Heart right ventricle (tissue), 16 donors: ENCODE data around the gene MAP7D3. TPM values are rescaled to one million over a fixed set of nuclear protein-coding genes. Genes with fewer than 3 reads are reported as not detected.

Experiments
- ATAC-seq, 8 donors: fragments of 200-7000 bp; cut with Tn5 transposase; one replicate each; pipeline ENCODE4 v1.9.1; 2020; ENCODE audit warnings: mild to moderate bottlenecking in 8 of 8, moderate library complexity in 8 of 8, moderate number of reproducible peaks in 1 of 8
- DNase-seq, 2 donors: peaks; one replicate each; pipeline ENCODE4 v3.0.0-alpha.2; 2020
- H3K27ac ChIP-seq, 10 donors: fragments of 200-600 bp; sonication (generic) in 2 of 10; one replicate each; pipeline versions ENCODE4 v1.5.0 to v1.8.0; 2020 to 2022; ENCODE audit warnings: mild to moderate bottlenecking in 3 of 10
- H3K27me3 ChIP-seq, 7 donors: fragments of 200-600 bp; one replicate each; pipeline ENCODE4 v1.8.0; 2021 to 2022; ENCODE audit warnings: mild to moderate bottlenecking in 2 of 7
- H3K36me3 ChIP-seq, 9 donors: fragments of 200-600 bp; sonication (generic) in 1 of 9; one replicate each; pipeline versions ENCODE4 v1.5.0 to v1.8.0; 2020 to 2022; ENCODE audit warnings: mild to moderate bottlenecking in 2 of 9
- H3K4me1 ChIP-seq, 9 donors: fragments of 200-600 bp; sonication (generic) in 1 of 9; one replicate each; pipeline versions ENCODE4 v1.5.0 to v1.8.0; 2020 to 2022; ENCODE audit warnings: mild to moderate bottlenecking in 4 of 9
- H3K4me3 ChIP-seq, 10 donors: fragments of 200-600 bp; sonication (generic) in 2 of 10; one replicate each; pipeline versions ENCODE4 v1.5.0 to v1.8.0; 2020 to 2022; ENCODE audit warnings: mild to moderate bottlenecking in 7 of 10, moderate library complexity in 2 of 10
- H3K9me3 ChIP-seq, 11 donors: fragments of 200-600 bp in 10 of 11; sonication (generic) in 2 of 11; one replicate each; pipeline versions ENCODE4 v1.5.0 to v1.8.0; 2013 to 2022; ENCODE audit warnings: mild to moderate bottlenecking in 2 of 11, control low read depth in 1 of 11, moderate library complexity in 1 of 11
- WGBS, 2 donors: extraction: QIAGEN DNeasy Blood & Tissue Kit; methylation state at CpG; one replicate each; pipeline ENCODE4 v1.1.7; 2013; ENCODE audit warnings: inconsistent platforms in 1 of 2; 5-methylcytosine and 5-hydroxymethylcytosine counted together
- intact Hi-C, 10 donors: fragments of 100-400 bp; cut with DNase I; formaldehyde crosslinking; loops; one replicate each; pipeline versions ENCODE4 v1.11.1 to v1.14.2; 2022
- polyA plus RNA-seq, 2 donors: library from polyadenylated mRNA; stranded (reverse); fragments of 200-250 nt; gene quantifications; one replicate each; pipeline ENCODE4 v1.2.3, GENCODE V29; 2013
- total RNA-seq, 10 donors: library from RNA; stranded (reverse); fragmentation: NEBNext Ultra II Directional in 3 of 10; extraction: Animal tissue kit (Norgen Biotek cat#: 25700) in 3 of 10; gene quantifications; one replicate each; pipeline versions ENCODE4 v1.2.1 to v1.2.4, GENCODE V29; 2021 to 2023
- TF ChIP-seq, protein P1 (sequence below), 9 donors: fragments of 200-600 bp; sonication (generic) in 2 of 9; IDR thresholded peaks; one replicate each; pipeline versions ENCODE4 v1.5.0 to v1.8.0; 2021 to 2022; ENCODE audit warnings: antibody characterized with exemption in 9 of 9, mild to moderate bottlenecking in 5 of 9, moderate library complexity in 1 of 9
- donor health status: Arrhythmogenic right ventricular cardiomyopathy.
- donor health status: ischemic (EF 13 %, LVEDD 7.1; RV severe dilation, severe dysfunction).
- donor health status: healthy with polysubstance abuse.
- donor health status: DM: no; HTN: yes; CAD: no.
- donor health status: DM: no; HTN: no; CAD: no.
- donor health status: ischemic (EF 25% LVEDD 6.9; RV normal size, moderate dysfunction).
- donor health status: ischemic (EF 25% LVEDD 5.7; RV mildly dilated, moderate dysfunction).
- donor health status: healthy.
- donor health status: DM: yes; HTN: yes; CAD: no.
- donor health status: Ischemic cardiomyopathy.
- donor health status: ischemic (EF 35%, LVEDD 5.7; RV mildly dilated, moderate dysfunction).
- donor health status: nonischemic (EF 11% LVEDD 7.7; RV severe dilation, severe dysfunction).
- donor health status: DM: yes; HTN: yes; CAD: no.
- donor health status: PGD.
- donor health status: ischemic (EF 29% LVEDD 5.4; RV normal size, mild dysfunction).
- donor health status: nonischemic (EF 23%, LVEDD 6.1; RV moderate dilation, normal function).

Gene MAP7D3
- total and polyA plus RNA-seq, 12 donors: 8.1 to 16.2 (median 14.0) TPM

DNA sequence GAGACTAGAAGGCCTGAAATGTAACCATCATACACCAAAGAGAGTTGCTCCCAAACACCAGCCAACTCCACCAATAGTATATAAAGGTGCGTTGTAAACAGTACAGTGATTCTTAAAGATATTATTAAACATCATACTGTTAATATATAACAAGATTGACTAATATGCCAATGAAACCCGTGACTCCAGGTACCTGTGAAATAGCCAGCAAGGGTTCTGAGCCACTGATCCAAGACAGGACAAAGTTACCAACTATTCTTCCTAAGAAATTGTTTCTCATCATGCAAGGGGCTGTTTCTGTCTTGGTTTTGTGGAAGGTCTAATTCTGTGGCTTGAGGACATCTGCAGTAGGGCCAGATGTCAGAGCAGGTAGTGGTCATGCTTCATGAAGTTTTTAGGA lies 56.7 kb downstream of the MAP7D3 start:
- peaks cover 2 to 88% (median 48%) of the 10 kb centered on the region in 9 donors for H3K4me1 ChIP-seq
- DNase-seq (no peak), ATAC-seq (no peak)
- H3K9me3 ChIP-seq: no peaks in the 10 kb centered on the region
- no peak overlapping the region for H3K4me3 ChIP-seq
- H3K36me3 ChIP-seq: no peaks in the 10 kb centered on the region
- H3K27me3 ChIP-seq: peaks cover 0 to 22% (median 0%) of the 10 kb centered on the region in 7 donors
- intact Hi-C loops: no loop called here
- TF ChIP-seq, protein P1, sequence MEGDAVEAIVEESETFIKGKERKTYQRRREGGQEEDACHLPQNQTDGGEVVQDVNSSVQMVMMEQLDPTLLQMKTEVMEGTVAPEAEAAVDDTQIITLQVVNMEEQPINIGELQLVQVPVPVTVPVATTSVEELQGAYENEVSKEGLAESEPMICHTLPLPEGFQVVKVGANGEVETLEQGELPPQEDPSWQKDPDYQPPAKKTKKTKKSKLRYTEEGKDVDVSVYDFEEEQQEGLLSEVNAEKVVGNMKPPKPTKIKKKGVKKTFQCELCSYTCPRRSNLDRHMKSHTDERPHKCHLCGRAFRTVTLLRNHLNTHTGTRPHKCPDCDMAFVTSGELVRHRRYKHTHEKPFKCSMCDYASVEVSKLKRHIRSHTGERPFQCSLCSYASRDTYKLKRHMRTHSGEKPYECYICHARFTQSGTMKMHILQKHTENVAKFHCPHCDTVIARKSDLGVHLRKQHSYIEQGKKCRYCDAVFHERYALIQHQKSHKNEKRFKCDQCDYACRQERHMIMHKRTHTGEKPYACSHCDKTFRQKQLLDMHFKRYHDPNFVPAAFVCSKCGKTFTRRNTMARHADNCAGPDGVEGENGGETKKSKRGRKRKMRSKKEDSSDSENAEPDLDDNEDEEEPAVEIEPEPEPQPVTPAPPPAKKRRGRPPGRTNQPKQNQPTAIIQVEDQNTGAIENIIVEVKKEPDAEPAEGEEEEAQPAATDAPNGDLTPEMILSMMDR (IDR thresholded peaks at IDR 0.05): no peak
- WGBS, 2 donors: 95 to 96% methylated on average over 2 of the region's 2 CpGs
- peak overlapping the region; percentile 3 to 92 (median 78) for H3K27ac ChIP-seq

DNA sequence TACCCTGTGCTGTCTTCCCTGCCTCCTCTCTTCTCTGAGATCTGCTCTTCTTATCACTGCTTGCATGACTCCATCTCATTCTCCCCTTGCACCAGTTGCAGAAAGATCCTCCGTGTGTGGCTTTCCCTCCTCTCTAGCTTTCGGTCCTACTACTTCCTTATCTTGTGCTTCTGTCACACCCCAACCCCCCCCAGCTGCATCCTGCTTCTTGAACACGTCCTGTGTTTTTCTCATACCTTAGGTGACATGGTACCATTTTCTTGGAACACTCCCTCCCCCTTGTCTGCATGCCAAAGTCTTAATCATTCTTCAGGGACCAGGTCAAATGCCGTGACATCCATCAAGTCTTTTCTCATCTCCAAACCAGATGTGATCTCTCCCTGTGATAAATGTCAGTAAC lies 57.4 kb downstream of the MAP7D3 start:
- no peak overlapping the region for H3K4me3 ChIP-seq
- 20 to 22% methylated on average over 4 of the region's 4 CpGs for WGBS, 2 donors
- H3K4me1 ChIP-seq: peaks cover 5 to 90% (median 55%) of the 10 kb centered on the region in 9 donors
- peaks cover 0 to 21% (median 0%) of the 10 kb centered on the region in 7 donors for H3K27me3 ChIP-seq
- TF ChIP-seq, protein P1 (IDR thresholded peaks at IDR 0.05): no peak
- ATAC-seq: peak in 1 of 8 donors; percentile 45
- intact Hi-C loops: no loop called here
- H3K9me3 ChIP-seq: no peaks in the 10 kb centered on the region
- H3K27ac ChIP-seq: peak overlapping the region; percentile 48 to 92 (median 76)
- no peak for DNase-seq
- no peaks in the 10 kb centered on the region for H3K36me3 ChIP-seq

DNA sequence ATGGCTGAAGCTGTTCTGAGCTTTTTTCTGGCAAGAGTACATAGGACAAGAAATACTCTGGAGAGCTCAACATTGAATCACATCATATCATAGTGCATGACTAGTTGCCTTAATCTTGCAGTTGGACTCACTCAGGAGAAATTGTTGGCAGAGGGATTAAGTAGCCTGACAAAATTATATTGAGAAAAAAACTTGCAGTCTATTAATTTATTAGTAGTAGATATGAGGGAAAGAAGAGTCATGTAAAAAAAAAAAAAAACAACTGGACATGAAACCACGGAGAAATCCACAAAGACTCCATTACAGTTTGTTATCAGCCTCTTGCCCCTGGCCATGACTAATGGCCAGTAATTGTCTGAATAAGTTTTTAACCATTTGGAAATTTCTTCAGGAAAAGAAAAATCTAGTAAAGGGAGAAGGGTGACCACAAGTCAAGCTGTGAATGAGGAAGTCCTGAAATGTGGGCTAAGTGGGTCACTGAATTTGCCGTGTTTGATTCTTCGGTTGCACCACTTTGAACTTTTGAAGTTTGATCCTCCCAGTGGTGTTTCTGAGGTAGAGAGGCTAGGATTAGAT lies 58.3 kb downstream of the MAP7D3 start:
- intact Hi-C loops: no loop called here

DNA sequence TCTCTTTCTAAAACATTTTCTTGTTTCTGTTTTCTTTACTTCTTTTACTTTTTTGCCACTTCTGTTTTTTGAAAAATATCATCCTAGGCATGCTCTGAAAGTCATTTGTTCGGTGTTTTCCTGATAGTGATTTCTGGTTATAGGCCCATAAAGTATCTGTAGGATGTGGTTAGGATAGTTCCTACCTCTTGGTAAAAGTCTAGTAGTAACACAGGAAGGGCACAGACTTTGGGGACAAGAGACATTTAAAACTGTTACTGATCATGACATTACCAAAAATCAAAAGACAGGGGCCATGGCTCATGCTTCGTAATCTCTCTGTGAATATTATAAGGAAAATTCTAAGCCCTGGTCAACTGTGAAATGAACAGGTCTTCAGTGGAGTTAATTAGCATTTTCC lies 59.1 kb downstream of the MAP7D3 start:
- H3K36me3 ChIP-seq: no peaks in the 10 kb centered on the region
- intact Hi-C loops: no loop called here
- peaks cover 0 to 12% (median 0%) of the 10 kb centered on the region in 7 donors for H3K27me3 ChIP-seq
- TF ChIP-seq, protein P1 (IDR thresholded peaks at IDR 0.05): no peak
- WGBS, 2 donors: 84 to 94% methylated on average over 2 of the region's 2 CpGs
- H3K4me1 ChIP-seq: peaks cover 6 to 98% (median 61%) of the 10 kb centered on the region in 9 donors
- DNase-seq (no peak), ATAC-seq (no peak)
- no peak overlapping the region for H3K4me3 ChIP-seq
- H3K27ac ChIP-seq: peak overlapping the region; percentile 47 to 92 (median 76)
- no peaks in the 10 kb centered on the region for H3K9me3 ChIP-seq

More for the DNA sequence above, 58.3 kb downstream of the MAP7D3 start:
- no peaks in the 10 kb centered on the region for H3K9me3 ChIP-seq
- H3K4me3 ChIP-seq: no peak overlapping the region
- WGBS, 2 donors: 42 to 49% methylated on average over 3 of the region's 3 CpGs
- DNase-seq (no peak), ATAC-seq (peak in 7 of 8 donors; percentile 27 to 77 (median 62))
- TF ChIP-seq, protein P1 (IDR thresholded peaks at IDR 0.05): no peak
- H3K27me3 ChIP-seq: peaks cover 0 to 12% (median 0%) of the 10 kb centered on the region in 7 donors
- peak overlapping the region; percentile 58 to 92 (median 76) for H3K27ac ChIP-seq
- H3K36me3 ChIP-seq: no peaks in the 10 kb centered on the region
- H3K4me1 ChIP-seq: peaks cover 6 to 94% (median 61%) of the 10 kb centered on the region in 9 donors
